ENCODE data around the gene SUMO2. TPM values are rescaled to one million over a fixed set of nuclear protein-coding genes. Genes with fewer than 3 reads are reported as not detected.

Gene SUMO2
- polyA plus RNA-seq, 3 donors: 64.9 to 318 (median 282) TPM

- intact Hi-C loops (cut with micrococcal nuclease): no loop called here
- Mint-ChIP-seq H3K4me1 (peaks cover 38% of the 10 kb centered on the region), H3K27me3 (ENCODE audit: low read depth in 3 of 3) (peaks cover 0 to 4% (median 1%) of the 10 kb centered on the region in 3 donors), H3K4me3 (no peak overlapping the region), H3K9me3 (no peaks in the 10 kb centered on the region), H3K27ac (peak overlapping the region in 2 of 7 donors; percentile 36 to 65), H3K36me3 (peaks cover 53 to 76% of the 10 kb centered on the region in 2 donors)
- DNase-seq: no peak
- peaks cover 25% of the 10 kb centered on the region for H3K79me2 ChIP-seq (ENCODE audit: insufficient read depth, low read length)
- no peak for TF ChIP-seq CTCF (IDR thresholded peaks at IDR 0.05)
- peak overlapping the region in 1 of 2 donors; percentile 20 for H3K27ac ChIP-seq (ENCODE audit: low read depth in 1 of 2, low read length in 2 of 2)
- H3K4me1 ChIP-seq (ENCODE audit: control insufficient read depth in 1 of 2, insufficient read depth in 2 of 2, low read length in 2 of 2): peaks cover 35 to 37% of the 10 kb centered on the region in 2 donors
- no peaks in the 10 kb centered on the region for H3K27me3 ChIP-seq (ENCODE audit: control insufficient read depth in 2 of 2, insufficient read depth in 2 of 2, low read length in 2 of 2)
- H2AFZ ChIP-seq (ENCODE audit: insufficient read depth, low read depth, low read length, poor library complexity, severe bottlenecking): no peak overlapping the region
- H3K4me2 ChIP-seq (replicated peaks; ENCODE audit: extremely low read depth, low read length, poor library complexity, severe bottlenecking): no peak overlapping the region
- WGBS (ENCODE audit: insufficient coverage): 100% methylated on average over 5 of the region's 8 CpGs
- no peak overlapping the region for H3K9ac ChIP-seq (ENCODE audit: insufficient read depth, low read length, poor library complexity, severe bottlenecking)
- peaks cover 48 to 59% of the 10 kb centered on the region in 2 donors for H3K36me3 ChIP-seq (replicated peaks in 1 of 2; ENCODE audit: control insufficient read depth in 1 of 2, insufficient read depth in 2 of 2, low read length in 2 of 2)
- H4K20me1 ChIP-seq (ENCODE audit: insufficient read depth, low read length): peaks cover 5% of the 10 kb centered on the region
- no peak overlapping the region for H3K4me3 ChIP-seq (replicated peaks in 1 of 3; ENCODE audit: low read depth in 2 of 3, low read length in 3 of 3)
- no peaks in the 10 kb centered on the region for H3K9me3 ChIP-seq (replicated peaks in 1 of 2; ENCODE audit: control insufficient read depth in 1 of 2, insufficient read depth in 1 of 2, low read length in 2 of 2)
These were observed 48.3 kb upstream of the SUMO2 start for GRCh38 chr17:75231071-75231470.

- Histone ChIP-seq H3K36me3 (replicated peaks in 1 of 2; ENCODE audit: control insufficient read depth in 1 of 2, insufficient read depth in 2 of 2, low read length in 2 of 2) (peaks cover 52 to 59% of the 10 kb centered on the region in 2 donors), H3K27me3 (ENCODE audit: control insufficient read depth in 2 of 2, insufficient read depth in 2 of 2, low read length in 2 of 2) (no peaks in the 10 kb centered on the region), H3K4me1 (ENCODE audit: control insufficient read depth in 1 of 2, insufficient read depth in 2 of 2, low read length in 2 of 2) (peaks cover 35 to 37% of the 10 kb centered on the region in 2 donors), H4K20me1 (ENCODE audit: insufficient read depth, low read length) (no peaks in the 10 kb centered on the region), H3K79me2 (ENCODE audit: insufficient read depth, low read length) (peaks cover 21% of the 10 kb centered on the region), H2AFZ (ENCODE audit: insufficient read depth, low read depth, low read length, poor library complexity, severe bottlenecking) (no peak overlapping the region), H3K9me3 (replicated peaks in 1 of 2; ENCODE audit: control insufficient read depth in 1 of 2, insufficient read depth in 1 of 2, low read length in 2 of 2) (no peaks in the 10 kb centered on the region), H3K27ac (ENCODE audit: low read depth in 1 of 2, low read length in 2 of 2) (peak overlapping the region; percentile 87 to 92), H3K9ac (ENCODE audit: insufficient read depth, low read length, poor library complexity, severe bottlenecking) (peak overlapping the region; percentile 50), H3K4me3 (replicated peaks in 1 of 3; ENCODE audit: low read depth in 2 of 3, low read length in 3 of 3) (peak overlapping the region in 2 of 3 experiments; percentile 20 to 72), H3K4me2 (replicated peaks; ENCODE audit: extremely low read depth, low read length, poor library complexity, severe bottlenecking) (peak overlapping the region; percentile 80)
- 8% methylated on average over 3 of the region's 4 CpGs for whole genome bisulfite sequencing (ENCODE audit: insufficient coverage)
- Mint-ChIP-seq H3K4me3 (peak overlapping the region; percentile 67 to 85), H3K9me3 (no peaks in the 10 kb centered on the region), H3K27me3 (ENCODE audit: low read depth in 3 of 3) (peaks cover 0 to 4% (median 1%) of the 10 kb centered on the region in 3 donors), H3K27ac (peak overlapping the region; percentile 85 to 94 (median 91)), H3K4me1 (peaks cover 38% of the 10 kb centered on the region), H3K36me3 (peaks cover 56 to 78% of the 10 kb centered on the region in 2 donors)
- peak; percentile 36 to 67 (median 64) for DNase-seq
- no peak for TF ChIP-seq CTCF (IDR thresholded peaks at IDR 0.05)
- intact Hi-C loops (cut with micrococcal nuclease): no loop called here
These were observed 46.1 kb upstream of the SUMO2 start for GRCh38 chr17:75228847-75229246.

Data from CD14-positive monocyte (primary cell).